ENCODE data around the gene FOXRED2.
"Not testable (repeated sequence)": the region's sequence is repeated elsewhere in the genome, so short reads cannot be mapped to it uniquely, and the experiment has no call there.

DNA sequence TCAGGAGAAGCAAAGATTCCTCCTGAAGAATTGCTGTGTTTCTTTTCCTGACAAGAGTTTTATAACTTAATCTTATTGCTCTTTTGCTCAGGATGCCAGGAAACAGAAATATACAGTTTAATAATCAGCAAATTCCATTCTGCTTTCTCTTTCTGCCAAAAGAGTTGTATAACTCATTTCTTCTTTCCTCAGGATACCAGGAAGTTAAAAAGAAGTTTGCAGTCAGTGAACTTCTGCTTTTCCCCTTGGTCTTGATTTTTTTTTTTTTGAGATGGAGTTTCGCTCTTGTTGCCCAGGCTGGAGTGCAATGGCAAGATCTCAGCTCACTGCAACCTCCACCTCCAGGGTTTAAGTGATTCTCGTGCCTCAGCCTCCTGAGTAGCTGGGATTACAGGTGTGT is 13.1 kb upstream of the FOXRED2 start:
- not testable (repeated sequence) for TF ChIP-seq POLR2AphosphoS5 (IDR thresholded peaks at IDR 0.05; ENCODE audit: low read depth, low read length)
- TF ChIP-seq, protein P1, sequence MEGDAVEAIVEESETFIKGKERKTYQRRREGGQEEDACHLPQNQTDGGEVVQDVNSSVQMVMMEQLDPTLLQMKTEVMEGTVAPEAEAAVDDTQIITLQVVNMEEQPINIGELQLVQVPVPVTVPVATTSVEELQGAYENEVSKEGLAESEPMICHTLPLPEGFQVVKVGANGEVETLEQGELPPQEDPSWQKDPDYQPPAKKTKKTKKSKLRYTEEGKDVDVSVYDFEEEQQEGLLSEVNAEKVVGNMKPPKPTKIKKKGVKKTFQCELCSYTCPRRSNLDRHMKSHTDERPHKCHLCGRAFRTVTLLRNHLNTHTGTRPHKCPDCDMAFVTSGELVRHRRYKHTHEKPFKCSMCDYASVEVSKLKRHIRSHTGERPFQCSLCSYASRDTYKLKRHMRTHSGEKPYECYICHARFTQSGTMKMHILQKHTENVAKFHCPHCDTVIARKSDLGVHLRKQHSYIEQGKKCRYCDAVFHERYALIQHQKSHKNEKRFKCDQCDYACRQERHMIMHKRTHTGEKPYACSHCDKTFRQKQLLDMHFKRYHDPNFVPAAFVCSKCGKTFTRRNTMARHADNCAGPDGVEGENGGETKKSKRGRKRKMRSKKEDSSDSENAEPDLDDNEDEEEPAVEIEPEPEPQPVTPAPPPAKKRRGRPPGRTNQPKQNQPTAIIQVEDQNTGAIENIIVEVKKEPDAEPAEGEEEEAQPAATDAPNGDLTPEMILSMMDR (IDR thresholded peaks at IDR 0.05) = not testable (repeated sequence)

Measured in Panc1 (cell line).